Measurements from ENCODE around the gene TNFRSF18. TPM values are rescaled to one million over a fixed set of nuclear protein-coding genes. Genes with fewer than 3 reads are reported as not detected.

TNFRSF18 gene
- polyA plus RNA-seq, 1 donor from 2014 or later: not detected

- H3K36me3 ChIP-seq (ENCODE audit: insufficient read depth, low read length): no peaks in the 10 kb centered on the region
- no peak for TF ChIP-seq EZH2 (IDR thresholded peaks at IDR 0.05; ENCODE audit: borderline replicate concordance, insufficient read depth, low read length, poor library complexity, severe bottlenecking)
- TF ChIP-seq EP300 (conservative IDR thresholded peaks at IDR 0.05; ENCODE audit: poor library complexity, severe bottlenecking): no peak
- TF ChIP-seq MXI1 (conservative IDR thresholded peaks at IDR 0.05; ENCODE audit: poor library complexity, severe bottlenecking): no peak
- TF ChIP-seq RAD21 (conservative IDR thresholded peaks at IDR 0.05): no peak
- TF ChIP-seq REST (IDR thresholded peaks at IDR 0.05; ENCODE audit: borderline replicate concordance): no peak
- no peak for TF ChIP-seq POLR2AphosphoS5 (IDR thresholded peaks at IDR 0.05)
- TF ChIP-seq CTCF (IDR thresholded peaks at IDR 0.05; ENCODE audit: poor library complexity, severe bottlenecking): no peak
- no peak for TF ChIP-seq SMC3 (conservative IDR thresholded peaks at IDR 0.05; ENCODE audit: poor library complexity)
- no peaks in the 10 kb centered on the region for H3K27me3 ChIP-seq (ENCODE audit: insufficient read depth, low read depth, low read length)
- no peak overlapping the region for H3K4me2 ChIP-seq (ENCODE audit: low read length)
- no peak overlapping the region for H3K9ac ChIP-seq (ENCODE audit: low read length)
- H3K9me3 ChIP-seq (ENCODE audit: low read length): no peaks in the 10 kb centered on the region
- no peak overlapping the region for H3K27ac ChIP-seq (ENCODE audit: low read length)
- no peak overlapping the region for H3K4me3 ChIP-seq (ENCODE audit: low read length)
- no peaks in the 10 kb centered on the region for H3F3A ChIP-seq (ENCODE audit: insufficient read depth, low read length, poor library complexity, severe bottlenecking)
- peaks cover 3% of the 10 kb centered on the region for H3K79me2 ChIP-seq (replicated peaks; ENCODE audit: insufficient read depth, low read length)
- H3K9me2 ChIP-seq (ENCODE audit: insufficient read depth, low read length): no peaks in the 10 kb centered on the region
- H4K20me1 ChIP-seq (ENCODE audit: insufficient read depth): no peaks in the 10 kb centered on the region
- no peak overlapping the region for H2AFZ ChIP-seq (ENCODE audit: low read depth, low read length)
These were observed 29.9 kb upstream of the TNFRSF18 start for GRCh38 chr1:1236176-1236763.

- Histone ChIP-seq H3K9me2 (ENCODE audit: insufficient read depth, low read length) (no peaks in the 10 kb centered on the region), H3K4me2 (ENCODE audit: low read length) (no peak overlapping the region), H3K27ac (ENCODE audit: low read length) (no peak overlapping the region), H3F3A (ENCODE audit: insufficient read depth, low read length, poor library complexity, severe bottlenecking) (no peaks in the 10 kb centered on the region), H3K9ac (ENCODE audit: low read length) (no peak overlapping the region), H3K27me3 (ENCODE audit: insufficient read depth, low read depth, low read length) (no peaks in the 10 kb centered on the region), H4K20me1 (ENCODE audit: insufficient read depth) (no peaks in the 10 kb centered on the region), H2AFZ (ENCODE audit: low read depth, low read length) (no peak overlapping the region), H3K9me3 (ENCODE audit: low read length) (no peaks in the 10 kb centered on the region), H3K4me3 (ENCODE audit: low read length) (no peak overlapping the region), H3K79me2 (replicated peaks; ENCODE audit: insufficient read depth, low read length) (peaks cover 13% of the 10 kb centered on the region), H3K36me3 (ENCODE audit: insufficient read depth, low read length) (no peaks in the 10 kb centered on the region)
- TF ChIP-seq REST (IDR thresholded peaks at IDR 0.05; ENCODE audit: borderline replicate concordance) (no peak), EZH2 (IDR thresholded peaks at IDR 0.05; ENCODE audit: borderline replicate concordance, insufficient read depth, low read length, poor library complexity, severe bottlenecking) (no peak), POLR2AphosphoS5 (IDR thresholded peaks at IDR 0.05) (no peak), CTCF (IDR thresholded peaks at IDR 0.05; ENCODE audit: poor library complexity, severe bottlenecking) (no peak)
These were observed 28.8 kb upstream of the TNFRSF18 start for GRCh38 chr1:1235016-1235744.

Data from neural cell (in vitro differentiated cells).